HG03432 (cell line): Measurements from ENCODE around the gene ZNF620.
"Not testable (repeated sequence)": the region's sequence is repeated elsewhere in the genome, so short reads cannot be mapped to it uniquely, and the experiment has no call there.

ENCODE experiments used
- ATAC-seq: cut with Tn5 transposase; IDR thresholded peaks from one replicate; pipeline ENCODE4 v1.9.1; 2021; ENCODE audit warnings: mild to moderate bottlenecking, moderate library complexity; ENCODE audit not compliant: unreplicated experiment

Gene ZNF620

GRCh38 chr3:40499952-40500351, 5.9 kb upstream of the ZNF620 start:
- no peak for ATAC-seq

GRCh38 chr3:40502034-40502433, 3.8 kb upstream of the ZNF620 start:
- no peak for ATAC-seq

GRCh38 chr3:40504636-40505430, 1.0 kb upstream of the ZNF620 start:
- ATAC-seq = no peak

GRCh38 chr3:40511031-40511718, 5.3 kb downstream of the ZNF620 start:
- ATAC-seq = no peak

GRCh38 chr3:40516201-40516600, 10.4 kb downstream of the ZNF620 start:
- ATAC-seq = no peak

GRCh38 chr3:40518067-40518466, 12.2 kb downstream of the ZNF620 start:
- ATAC-seq = no peak

- no peak for ATAC-seq
Measured at GRCh38 chr3:40518848-40519247, 13.0 kb downstream of the ZNF620 start.

GRCh38 chr3:40521254-40521653, 15.4 kb downstream of the ZNF620 start:
- ATAC-seq = no peak

GRCh38 chr3:40523781-40524180, 17.9 kb downstream of the ZNF620 start:
- ATAC-seq = no peak

- peak; percentile 23 for ATAC-seq
Measured at GRCh38 chr3:40524222-40524567, 18.4 kb downstream of the ZNF620 start.

- ATAC-seq = peak; percentile 100
Measured at GRCh38 chr3:40524568-40525285, 18.9 kb downstream of the ZNF620 start, which contains the start of gene ZNF621. TSS of gene ZNF621 (plus strand) at chr3:40524960. CDS start at chr3:40525841, 881 bp downstream.

GRCh38 chr3:40528426-40528825, 22.6 kb downstream of the ZNF620 start:
- ATAC-seq = no peak

GRCh38 chr3:40532252-40532651, 26.4 kb downstream of the ZNF620 start:
- ATAC-seq = no peak

- no peak for ATAC-seq
Measured at GRCh38 chr3:40534283-40534682, 28.4 kb downstream of the ZNF620 start.

GRCh38 chr3:40546816-40547215, 41.0 kb downstream of the ZNF620 start:
- ATAC-seq = no peak

- ATAC-seq = no peak
Measured at GRCh38 chr3:40550167-40550566, 44.3 kb downstream of the ZNF620 start.

GRCh38 chr3:40557575-40558161, 51.8 kb downstream of the ZNF620 start:
- peak; percentile 47 for ATAC-seq

GRCh38 chr3:40562482-40562881, 56.6 kb downstream of the ZNF620 start:
- ATAC-seq = not testable (repeated sequence)

- not testable (repeated sequence) for ATAC-seq
Measured at GRCh38 chr3:40565629-40566028, 59.8 kb downstream of the ZNF620 start.

GRCh38 chr3:40566694-40567093, 60.9 kb downstream of the ZNF620 start:
- ATAC-seq = no peak
